SK-N-SH (cell line): ENCODE measurements around the gene ZNF197. TPM values are rescaled to one million over a fixed set of nuclear protein-coding genes. Genes with fewer than 3 reads are reported as not detected.

Source experiments
- CTCF ChIA-PET: fragments of 300-600, 350-600 bp; formaldehyde crosslinking; extraction: SDS; loops from one replicate; lab custom pipeline; 2021; lab: Yijun Ruan, JAX
- POLR2A ChIA-PET: fragments of 350-600 bp; sonication (Branson Sonifier 250); formaldehyde crosslinking; extraction: SDS; loops from one replicate; lab custom pipeline; 2020; ENCODE audit warnings: antibody characterized with exemption, inconsistent platforms; lab: Yijun Ruan, JAX
- DNase-seq: peaks from one replicate; pipeline ENCODE4 v3.0.0; 2012
- H2AFZ ChIP-seq: fragments of 200-600 bp; sonication (generic); 2 replicates; pipeline ENCODE4 v1.8.1; 2016; ENCODE audit warnings: antibody characterized with exemption, mild to moderate bottlenecking, low read depth
- H3F3A ChIP-seq: fragments of 200-600 bp; sonication (generic); replicated peaks from 2 replicates; pipeline ENCODE3; 2016; ENCODE audit warnings: antibody characterized with exemption, mild to moderate bottlenecking; ENCODE audit not compliant: insufficient read depth
- H3K27ac ChIP-seq, 2 experiments: fragments of 200-500 bp in 1 of 2; fragments of 200-600 bp in 1 of 2; sonication (Bioruptor generic) in 1 of 2; sonication (generic), shearing (Covaris generic) in 1 of 2; 2 replicates each; pipeline versions ENCODE4 v1.5.1 to v1.6.1; 2014 to 2016; ENCODE audit warnings: low read depth in 2 of 2, inconsistent platforms in 1 of 2, low read length in 1 of 2, mild to moderate bottlenecking in 1 of 2, mixed read lengths in 1 of 2
- H3K27me3 ChIP-seq: fragments of 200-600 bp; sonication (generic), shearing (Covaris generic); 2 replicates; pipeline ENCODE4 v1.6.1; 2016; ENCODE audit warnings: mixed run types; ENCODE audit not compliant: insufficient read depth
- H3K36me3 ChIP-seq, 2 experiments: fragments of 200-500 bp in 1 of 2; fragments of 200-600 bp in 1 of 2; sonication (Bioruptor generic) in 1 of 2; sonication (generic) in 1 of 2; replicated peaks in 1 of 2; 2 replicates each; pipeline versions ENCODE3 to v1.5.1; 2014 to 2016; ENCODE audit warnings: low read length in 1 of 2, mild to moderate bottlenecking in 1 of 2; ENCODE audit not compliant: insufficient read depth in 2 of 2, control insufficient read depth in 1 of 2
- H3K4me1 ChIP-seq, 2 experiments: fragments of 200-500 bp in 1 of 2; fragments of 200-600 bp in 1 of 2; sonication (Bioruptor generic) in 1 of 2; sonication (generic), shearing (Covaris generic) in 1 of 2; 2 replicates each; pipeline versions ENCODE4 v1.5.1 to v1.6.1; 2014 to 2016; ENCODE audit warnings: low read depth in 1 of 2, low read length in 1 of 2, mixed run types in 1 of 2; ENCODE audit not compliant: insufficient read depth in 2 of 2, control insufficient read depth in 1 of 2
- H3K4me2 ChIP-seq: fragments of 200-600 bp; sonication (generic), shearing (Covaris generic); 2 replicates; pipeline ENCODE4 v1.6.1; 2017; ENCODE audit warnings: mixed run types
- H3K4me3 ChIP-seq, 2 experiments: fragments of 200-500 bp in 1 of 2; fragments of 200-600 bp in 1 of 2; sonication (Bioruptor generic) in 1 of 2; sonication (generic), shearing (Covaris generic) in 1 of 2; 2 replicates each; pipeline versions ENCODE4 v1.5.1 to v1.8.1; 2014 to 2016; ENCODE audit warnings: low read depth in 2 of 2, inconsistent platforms in 1 of 2, low read length in 1 of 2, mild to moderate bottlenecking in 1 of 2, mixed read lengths in 1 of 2, moderate library complexity in 1 of 2
- H3K79me2 ChIP-seq: fragments of 200-600 bp; sonication (generic); 2 replicates; pipeline ENCODE4 v1.8.1; 2017; ENCODE audit warnings: mild to moderate bottlenecking; ENCODE audit not compliant: insufficient read depth
- H3K9ac ChIP-seq: fragments of 200-600 bp; sonication (generic); 2 replicates; pipeline ENCODE4 v1.6.1; 2017; ENCODE audit warnings: mixed run types
- H3K9me2 ChIP-seq: fragments of 200-600 bp; sonication (generic); 2 replicates; pipeline ENCODE4 v1.6.1; 2017; ENCODE audit warnings: mixed run types
- H3K9me3 ChIP-seq: fragments of 200-600 bp; sonication (generic); 2 replicates; pipeline ENCODE4 v1.6.1; 2017; ENCODE audit warnings: mixed run types, mild to moderate bottlenecking, moderate library complexity
- H4K20me1 ChIP-seq: fragments of 200-600 bp; sonication (generic); 2 replicates; pipeline ENCODE4 v1.6.1; 2017; ENCODE audit warnings: mild to moderate bottlenecking, mixed run types; ENCODE audit not compliant: insufficient read depth
- CHD2 ChIP-seq: fragments of 150-350 bp; IDR thresholded peaks from 2 replicates; pipeline ENCODE4 v1.6.1; 2018; ENCODE audit warnings: low read length; ENCODE audit not compliant: partially characterized antibody
- CTCF ChIP-seq: fragments of 200-600 bp; sonication (generic); IDR thresholded peaks from 2 replicates; pipeline ENCODE4 v1.6.1; 2017; ENCODE audit warnings: antibody characterized with exemption, mild to moderate bottlenecking, moderate library complexity
- EZH2phosphoT487 ChIP-seq: fragments of 200-600 bp; sonication (generic); IDR thresholded peaks from 2 replicates; pipeline ENCODE4 v1.6.1; 2017; ENCODE audit warnings: low read depth, mixed run types, mild to moderate bottlenecking, antibody characterized with exemption, moderate library complexity, borderline replicate concordance
- FOSL2 ChIP-seq: IDR thresholded peaks from 2 replicates; pipeline ENCODE4 v1.4.0; 2012; ENCODE audit warnings: low read depth, mild to moderate bottlenecking, moderate library complexity, borderline replicate concordance
- FOXJ3 ChIP-seq: sonication (generic); formaldehyde crosslinking; IDR thresholded peaks from 2 replicates; pipeline ENCODE4 v1.5.1; 2020; ENCODE audit warnings: mild to moderate bottlenecking, missing genetic modification reagents
- FOXM1 ChIP-seq: IDR thresholded peaks from 2 replicates; pipeline ENCODE4 v1.4.0; 2012; ENCODE audit warnings: low read depth, mild to moderate bottlenecking
- GABPA ChIP-seq: IDR thresholded peaks from 2 replicates; pipeline ENCODE4 v1.4.0; 2012; ENCODE audit warnings: low read depth, mild to moderate bottlenecking
- GATA2 ChIP-seq: sonication (generic); formaldehyde crosslinking; IDR thresholded peaks from 2 replicates; pipeline ENCODE4 v1.5.0; 2020; ENCODE audit warnings: mild to moderate bottlenecking, missing genetic modification reagents
- JUND ChIP-seq: IDR thresholded peaks from 2 replicates; pipeline ENCODE4 v1.4.0; 2012
- MXI1 ChIP-seq: IDR thresholded peaks from 2 replicates; pipeline ENCODE4 v1.6.1; 2012; ENCODE audit warnings: mild to moderate bottlenecking, low read depth, low read length, improper control_type of control experiment
- PBX3 ChIP-seq: IDR thresholded peaks from 2 replicates; pipeline ENCODE4; 2012
- RAD21 ChIP-seq: IDR thresholded peaks from 2 replicates; pipeline ENCODE4 v1.6.1; 2012; ENCODE audit warnings: mild to moderate bottlenecking, low read length
- RCOR1 ChIP-seq: fragments of 150-350 bp; IDR thresholded peaks from 2 replicates; pipeline ENCODE4 v1.6.1; 2017; ENCODE audit warnings: antibody characterized with exemption, low read length
- RFX5 ChIP-seq: IDR thresholded peaks from 2 replicates; pipeline ENCODE4 v1.6.1; 2012; ENCODE audit warnings: mild to moderate bottlenecking, improper control_type of control experiment, low read length
- RXRA ChIP-seq: IDR thresholded peaks from 2 replicates; pipeline ENCODE4 v1.4.0; 2012; ENCODE audit warnings: low read depth, mild to moderate bottlenecking, borderline replicate concordance
- SIN3A ChIP-seq: IDR thresholded peaks from 2 replicates; pipeline ENCODE4 v1.6.1; 2012; ENCODE audit warnings: low read depth, mild to moderate bottlenecking, low read length, moderate library complexity, borderline replicate concordance
- TAF1 ChIP-seq: IDR thresholded peaks from 2 replicates; pipeline ENCODE4 v1.6.1; 2012; ENCODE audit warnings: low read depth, mild to moderate bottlenecking, low read length, moderate library complexity, borderline replicate concordance
- TEAD4 ChIP-seq: IDR thresholded peaks from 2 replicates; pipeline ENCODE4 v1.4.0; 2012; ENCODE audit warnings: mild to moderate bottlenecking, borderline replicate concordance; ENCODE audit not compliant: insufficient read depth
- USF2 ChIP-seq: fragments of 150-350 bp; IDR thresholded peaks from 2 replicates; pipeline ENCODE4 v1.6.1; 2017; ENCODE audit warnings: antibody characterized with exemption, low read length, low read depth, borderline replicate concordance
- YY1 ChIP-seq: IDR thresholded peaks from 2 replicates; pipeline ENCODE4 v1.4.0; 2012; ENCODE audit warnings: low read depth, mild to moderate bottlenecking
- WGBS: methylation state at CpG from one replicate; pipeline ENCODE4 v1.1.6; 2017; ENCODE audit warnings: low lambda C conversion rate; 5-methylcytosine and 5-hydroxymethylcytosine counted together
- polyA plus RNA-seq, 3 experiments: library from polyadenylated mRNA; depleted of rRNA; stranded (reverse); fragments of >200 nt; gene quantifications; 2 replicates each; pipeline ENCODE4 v1.2.3, GENCODE V29; 2012
- TF ChIP-seq, protein P1 (sequence below): IDR thresholded peaks from 2 replicates; pipeline ENCODE4 v1.4.0; 2012; ENCODE audit warnings: low read depth, borderline replicate concordance

The ZNF197 gene
- polyA plus RNA-seq, 1 of the 3 experiments (the other 2 are of a cell fraction), result 4.3 TPM

GRCh38 chr3:44612678-44613077, 12.2 kb upstream of the ZNF197 start:
- no peak for DNase-seq
- no peaks in the 10 kb centered on the region for H3K4me1 ChIP-seq
- no peak for TF ChIP-seq CHD2
- TF ChIP-seq, protein P1, sequence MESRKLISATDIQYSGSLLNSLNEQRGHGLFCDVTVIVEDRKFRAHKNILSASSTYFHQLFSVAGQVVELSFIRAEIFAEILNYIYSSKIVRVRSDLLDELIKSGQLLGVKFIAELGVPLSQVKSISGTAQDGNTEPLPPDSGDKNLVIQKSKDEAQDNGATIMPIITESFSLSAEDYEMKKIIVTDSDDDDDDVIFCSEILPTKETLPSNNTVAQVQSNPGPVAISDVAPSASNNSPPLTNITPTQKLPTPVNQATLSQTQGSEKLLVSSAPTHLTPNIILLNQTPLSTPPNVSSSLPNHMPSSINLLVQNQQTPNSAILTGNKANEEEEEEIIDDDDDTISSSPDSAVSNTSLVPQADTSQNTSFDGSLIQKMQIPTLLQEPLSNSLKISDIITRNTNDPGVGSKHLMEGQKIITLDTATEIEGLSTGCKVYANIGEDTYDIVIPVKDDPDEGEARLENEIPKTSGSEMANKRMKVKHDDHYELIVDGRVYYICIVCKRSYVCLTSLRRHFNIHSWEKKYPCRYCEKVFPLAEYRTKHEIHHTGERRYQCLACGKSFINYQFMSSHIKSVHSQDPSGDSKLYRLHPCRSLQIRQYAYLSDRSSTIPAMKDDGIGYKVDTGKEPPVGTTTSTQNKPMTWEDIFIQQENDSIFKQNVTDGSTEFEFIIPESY, result no peak
- no peak for TF ChIP-seq RFX5
- H3K36me3 ChIP-seq, result no peaks in the 10 kb centered on the region
- H3K9me2 ChIP-seq, result no peaks in the 10 kb centered on the region
- CTCF ChIA-PET, result no interaction called here
- no peaks in the 10 kb centered on the region for H3K9me3 ChIP-seq
- no peak overlapping the region for H3K4me3 ChIP-seq
- H3K9ac ChIP-seq, result no peak overlapping the region
- H3K27ac ChIP-seq, result no peak overlapping the region
- POLR2A ChIA-PET, result no interaction called here
- H3K79me2 ChIP-seq, result no peaks in the 10 kb centered on the region
- no peak overlapping the region for H2AFZ ChIP-seq
- H4K20me1 ChIP-seq, result no peaks in the 10 kb centered on the region
- H3K27me3 ChIP-seq, result no peaks in the 10 kb centered on the region
- H3K4me2 ChIP-seq, result no peak overlapping the region
- H3F3A ChIP-seq, result no peaks in the 10 kb centered on the region

GRCh38 chr3:44628716-44629115, 3.9 kb downstream of the ZNF197 start:
- H3K9me2 ChIP-seq, result no peaks in the 10 kb centered on the region
- H4K20me1 ChIP-seq, result no peaks in the 10 kb centered on the region; the same call in 1 of the 2 replicates
- no peak for TF ChIP-seq RFX5
- TF ChIP-seq RXRA, result no peak
- TF ChIP-seq FOXM1, result no peak
- no peak for TF ChIP-seq GATA2 (CRISPR knock-in tag)
- TF ChIP-seq TEAD4, result no peak
- no peak for TF ChIP-seq FOXJ3 (CRISPR knock-in tag)
- no peak for TF ChIP-seq JUND
- TF ChIP-seq PBX3, result no peak
- TF ChIP-seq MXI1, result no peak
- TF ChIP-seq CTCF, result no peak
- no peak for TF ChIP-seq EZH2phosphoT487
- no peak for TF ChIP-seq RAD21
- no peak for TF ChIP-seq USF2
- TF ChIP-seq TAF1, result no peak
- no peak for TF ChIP-seq RCOR1
- no peak for TF ChIP-seq FOSL2
- no peak for TF ChIP-seq SIN3A
- no peak for TF ChIP-seq YY1
- TF ChIP-seq GABPA, result no peak
- ChIA-PET CTCF (no interaction called here), POLR2A (no interaction called here)
- H3K27me3 ChIP-seq, result no peaks in the 10 kb centered on the region
- H3K27ac ChIP-seq, result no peak overlapping the region
- no peak overlapping the region for H3K4me3 ChIP-seq
- peaks cover 57% of the 10 kb centered on the region for H3K79me2 ChIP-seq
- peaks cover 40 to 41% of the 10 kb centered on the region in 2 experiments for H3K36me3 ChIP-seq
- H3K4me2 ChIP-seq, result no peak overlapping the region
- H3F3A ChIP-seq, result peaks cover 10% of the 10 kb centered on the region
- no peaks in the 10 kb centered on the region for H3K9me3 ChIP-seq
- H3K9ac ChIP-seq, result no peak overlapping the region
- peaks cover 7 to 9% of the 10 kb centered on the region in 2 experiments; a peak in 3 of 4 replicates for H3K4me1 ChIP-seq
- no peak for DNase-seq
- 100% methylated on average over 2 of the region's 2 CpGs for WGBS
- H2AFZ ChIP-seq, result no peak overlapping the region
